ENCODE results near the gene TM4SF20. TPM values are rescaled to one million over a fixed set of nuclear protein-coding genes. Genes with fewer than 3 reads are reported as not detected.

TM4SF20 gene
- total RNA-seq, 6 experiments from 2014 or later, result not detected

- DNase-seq (no peak), ATAC-seq (peak; percentile 13 to 31 (median 22))
- intact Hi-C loops (cut with DNase I), result no loop called here
- WGBS (ENCODE audit: insufficient coverage, low coverage, low lambda C conversion rate, missing lambda C conversion rate), result 10% methylated on average over 6 of the region's 6 CpGs
- Histone ChIP-seq H3K9me3 (no peaks in the 10 kb centered on the region), H3K36me3 (peaks cover 0 to 5% (median 2%) of the 10 kb centered on the region in 4 donors), H3K27ac (peak overlapping the region; percentile 90 to 95 (median 92)), H3K27me3 (no peaks in the 10 kb centered on the region), H3K4me1 (peaks cover 0 to 8% (median 4%) of the 10 kb centered on the region in 4 donors), H3K4me3 (peak overlapping the region; percentile 89 to 96 (median 95))
- TF ChIP-seq POLR2A (IDR thresholded peaks at IDR 0.05), result no peak
- TF ChIP-seq, protein P1, sequence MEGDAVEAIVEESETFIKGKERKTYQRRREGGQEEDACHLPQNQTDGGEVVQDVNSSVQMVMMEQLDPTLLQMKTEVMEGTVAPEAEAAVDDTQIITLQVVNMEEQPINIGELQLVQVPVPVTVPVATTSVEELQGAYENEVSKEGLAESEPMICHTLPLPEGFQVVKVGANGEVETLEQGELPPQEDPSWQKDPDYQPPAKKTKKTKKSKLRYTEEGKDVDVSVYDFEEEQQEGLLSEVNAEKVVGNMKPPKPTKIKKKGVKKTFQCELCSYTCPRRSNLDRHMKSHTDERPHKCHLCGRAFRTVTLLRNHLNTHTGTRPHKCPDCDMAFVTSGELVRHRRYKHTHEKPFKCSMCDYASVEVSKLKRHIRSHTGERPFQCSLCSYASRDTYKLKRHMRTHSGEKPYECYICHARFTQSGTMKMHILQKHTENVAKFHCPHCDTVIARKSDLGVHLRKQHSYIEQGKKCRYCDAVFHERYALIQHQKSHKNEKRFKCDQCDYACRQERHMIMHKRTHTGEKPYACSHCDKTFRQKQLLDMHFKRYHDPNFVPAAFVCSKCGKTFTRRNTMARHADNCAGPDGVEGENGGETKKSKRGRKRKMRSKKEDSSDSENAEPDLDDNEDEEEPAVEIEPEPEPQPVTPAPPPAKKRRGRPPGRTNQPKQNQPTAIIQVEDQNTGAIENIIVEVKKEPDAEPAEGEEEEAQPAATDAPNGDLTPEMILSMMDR (IDR thresholded peaks at IDR 0.05), result no peak
These were observed 54.5 kb downstream of the TM4SF20 start for GRCh38 chr2:227324642-227324994.

GRCh38 chr2:227323818-227324217, 55.3 kb downstream of the TM4SF20 start:
- no peak overlapping the region for H3K4me3 ChIP-seq
- no peaks in the 10 kb centered on the region for H3K36me3 ChIP-seq
- H3K4me1 ChIP-seq, result peaks cover 0 to 8% (median 4%) of the 10 kb centered on the region in 4 donors
- H3K27ac ChIP-seq, result no peak overlapping the region
- no peak for DNase-seq
- no peaks in the 10 kb centered on the region for H3K27me3 ChIP-seq
- 96% methylated on average over 4 of the region's 4 CpGs for WGBS (ENCODE audit: insufficient coverage, low coverage, low lambda C conversion rate, missing lambda C conversion rate)
- no peak for TF ChIP-seq POLR2A (IDR thresholded peaks at IDR 0.05)
- TF ChIP-seq, protein P1 (IDR thresholded peaks at IDR 0.05), result no peak
- no peak for ATAC-seq
- intact Hi-C loops (cut with DNase I), result no loop called here
- H3K9me3 ChIP-seq, result no peaks in the 10 kb centered on the region

GRCh38 chr2:227322530-227323205, 56.4 kb downstream of the TM4SF20 start:
- no peak for DNase-seq
- TF ChIP-seq, protein P1 (IDR thresholded peaks at IDR 0.05), result no peak
- no peak for TF ChIP-seq POLR2A (IDR thresholded peaks at IDR 0.05)
- Histone ChIP-seq H3K27ac (no peak overlapping the region), H3K4me3 (no peak overlapping the region), H3K36me3 (no peaks in the 10 kb centered on the region), H3K9me3 (no peaks in the 10 kb centered on the region), H3K4me1 (peaks cover 0 to 8% (median 4%) of the 10 kb centered on the region in 4 donors), H3K27me3 (no peaks in the 10 kb centered on the region)
- no peak for ATAC-seq
- intact Hi-C loops (cut with DNase I), result no loop called here
- 80% methylated on average over 5 of the region's 5 CpGs for WGBS (ENCODE audit: insufficient coverage, low coverage, low lambda C conversion rate, missing lambda C conversion rate)

DNA sequence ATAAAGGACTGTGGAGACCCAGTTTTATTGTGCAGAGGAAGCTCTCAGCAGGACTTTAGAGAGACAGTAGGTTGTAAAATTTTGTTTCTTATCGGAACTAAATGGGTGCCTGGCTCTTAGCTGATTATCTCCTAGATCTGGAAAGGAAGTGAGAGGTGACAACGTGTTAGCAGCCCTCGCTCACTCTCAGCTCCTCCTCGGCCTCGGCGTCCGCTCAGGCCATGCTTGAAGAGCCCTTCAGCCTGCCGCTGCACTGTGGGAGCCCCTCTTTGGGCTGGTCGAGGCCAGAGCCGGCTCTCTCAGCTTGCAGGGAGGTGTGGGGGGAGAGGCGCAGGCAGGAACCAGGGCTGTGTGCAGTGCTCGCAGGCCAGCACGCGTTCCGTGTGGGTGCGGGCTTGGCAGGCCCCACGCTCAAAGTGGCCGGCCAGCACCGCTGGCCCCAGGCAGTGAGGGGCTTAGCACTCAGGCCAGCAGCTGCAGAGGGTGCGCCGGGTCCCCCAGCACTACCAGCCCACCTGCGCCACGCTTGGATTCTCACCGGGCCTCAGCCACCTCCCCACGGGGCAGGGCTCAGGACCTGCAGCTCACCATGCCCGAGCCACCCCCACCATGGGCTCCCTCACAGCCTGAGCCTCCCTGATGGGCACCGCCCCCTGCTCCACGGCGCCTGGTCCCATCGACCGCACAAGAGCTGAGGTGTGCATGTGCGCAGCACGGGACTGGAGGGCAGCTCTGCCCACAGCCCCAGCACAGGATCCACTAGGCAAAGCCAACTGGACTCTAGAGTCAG, 58.6 kb downstream of the TM4SF20 start:
- intact Hi-C loops (cut with DNase I), result no loop called here
- DNase-seq (peak in 1 of 3 donors; percentile 24), ATAC-seq (no peak)
- Histone ChIP-seq H3K9me3 (no peaks in the 10 kb centered on the region), H3K4me1 (no peaks in the 10 kb centered on the region), H3K27ac (no peak overlapping the region), H3K36me3 (no peaks in the 10 kb centered on the region), H3K4me3 (no peak overlapping the region), H3K27me3 (no peaks in the 10 kb centered on the region)
- no CpG with 5 or more reads among the region's 33 CpGs for WGBS (ENCODE audit: insufficient coverage, low coverage, low lambda C conversion rate, missing lambda C conversion rate)
- TF ChIP-seq, protein P1 (IDR thresholded peaks at IDR 0.05), result no peak
- TF ChIP-seq POLR2A (IDR thresholded peaks at IDR 0.05), result no peak
